OCI-LY7 (cell line): Measurements from ENCODE around the gene EPO.

Experiments
- CTCF ChIP-seq: fragments of 200-600 bp; sonication (generic); conservative IDR thresholded peaks from 2 replicates; pipeline ENCODE4 v1.5.1; 2014; ENCODE audit warnings: mild to moderate bottlenecking, antibody characterized with exemption, low read length, moderate library complexity, mixed read lengths
- EZH2phosphoT487 ChIP-seq: fragments of 200-600 bp; sonication (generic); IDR thresholded peaks from 2 replicates; pipeline ENCODE4 v1.6.1; 2018; ENCODE audit warnings: low read depth, borderline replicate concordance, mild to moderate bottlenecking, mixed run types, antibody characterized with exemption, low read length, moderate library complexity, mixed read lengths

GRCh38 chr7:100696123-100696521, 24.1 kb upstream of the EPO start:
- TF ChIP-seq CTCF: no peak
- TF ChIP-seq EZH2phosphoT487: no peak
